Measurements from ENCODE around the gene DTNB. TPM values are rescaled to one million over a fixed set of nuclear protein-coding genes. Genes with fewer than 3 reads are reported as not detected.

Gene DTNB
- polyA plus RNA-seq, 1 of the 3 experiments (the other 2 are of a cell fraction): 15.3 TPM

- no peak for TF ChIP-seq USF1 (IDR thresholded peaks at IDR 0.05; ENCODE audit: borderline replicate concordance, low read depth)
- no peak for TF ChIP-seq GABPA (IDR thresholded peaks at IDR 0.05; ENCODE audit: low read depth)
- TF ChIP-seq CTCF (IDR thresholded peaks at IDR 0.05): no peak
- TF ChIP-seq FOXJ3 (CRISPR knock-in tag; IDR thresholded peaks at IDR 0.05): no peak
Measured at GRCh38 chr2:25330273-25330672, 343.1 kb downstream of the DTNB start (continued).

- H3K27me3 ChIP-seq (ENCODE audit: insufficient read depth): no peaks in the 10 kb centered on the region
- 91% methylated on average over 24 of the region's 27 CpGs for WGBS (ENCODE audit: low lambda C conversion rate)
- H3K9me3 ChIP-seq: peaks cover 8% of the 10 kb centered on the region; the same call in 1 of the 2 replicates
- peaks cover 11% of the 10 kb centered on the region for H3K79me2 ChIP-seq (ENCODE audit: insufficient read depth)
- no peaks in the 10 kb centered on the region for H3F3A ChIP-seq (replicated peaks; ENCODE audit: insufficient read depth)
- peaks cover 10 to 59% of the 10 kb centered on the region in 2 experiments; a peak in 2 of 4 replicates for H3K4me1 ChIP-seq (ENCODE audit: control insufficient read depth in 1 of 2, insufficient read depth in 2 of 2, low read depth in 1 of 2, low read length in 1 of 2)
- ChIA-PET POLR2A (interaction anchor here (0.9 to 1.9 kb wide), 2 partner anchors 14 to 71 kb away, joined by 3 to 4 read pairs; no protein-coding TSS in a partner anchor), CTCF (interaction anchor here (1.1 to 3.1 kb wide), 5 partner anchors 12 to 98 kb away, joined by 3 to 21 read pairs (median 8); partner anchors contain the start of gene DNMT3A)
- TF ChIP-seq RAD21 (IDR thresholded peaks at IDR 0.05; ENCODE audit: low read length): no peak
- no peak for TF ChIP-seq MAX (IDR thresholded peaks at IDR 0.05; ENCODE audit: low read depth)
- TF ChIP-seq MXI1 (IDR thresholded peaks at IDR 0.05; ENCODE audit: low read depth, low read length): no peak
- no peak for TF ChIP-seq YY1 (IDR thresholded peaks at IDR 0.05; ENCODE audit: low read depth)
- H3K4me2 ChIP-seq: no peak overlapping the region
- H3K27ac ChIP-seq (ENCODE audit: low read depth in 2 of 2, low read length in 1 of 2): no peak overlapping the region; a peak in 1 of 4 replicates
- H3K9ac ChIP-seq: no peak overlapping the region
- no peaks in the 10 kb centered on the region for H3K9me2 ChIP-seq
- H3K36me3 ChIP-seq (replicated peaks in 1 of 2; ENCODE audit: control insufficient read depth in 1 of 2, insufficient read depth in 2 of 2, low read length in 1 of 2): peaks cover 0 to 13% of the 10 kb centered on the region in 2 experiments
- H3K4me3 ChIP-seq (ENCODE audit: low read depth in 2 of 2, low read length in 1 of 2): no peak overlapping the region
- H2AFZ ChIP-seq (ENCODE audit: low read depth): no peak overlapping the region
- no peak for DNase-seq
- peaks cover 49% of the 10 kb centered on the region for H4K20me1 ChIP-seq (ENCODE audit: insufficient read depth)
Measured at GRCh38 chr2:25328152-25329085, 345.0 kb downstream of the DTNB start.

Small RNA genes within 50 kb of the gene (small RNA-seq; reads per million reads assigned to genes)
- gene MIR1301 (0 to 9.2 (median 0.46) reads per million in 7 experiments), gene RF00019 (0 reads per million in 7 experiments)

Other genes starting within 250 kb of the DTNB start
- gene ASXL2, start 204.9 kb upstream of the DTNB start, polyA plus RNA-seq (2012; rRNA removed): 4.8 and 6.1 TPM in 2 replicates

Measured in SK-N-SH (cell line).